CD4-positive, alpha-beta T cell (primary cell): ENCODE data around the gene CDH20. TPM values are rescaled to one million over a fixed set of nuclear protein-coding genes. Genes with fewer than 3 reads are reported as not detected.

Source experiments
- ATAC-seq: fragments of 200-7000 bp; cut with Tn5 transposase; one replicate; pipeline ENCODE4 v1.10.0; 2022; ENCODE audit warnings: mild to moderate bottlenecking; ENCODE audit not compliant: poor library complexity
- CTCF ChIA-PET: fragments of 350-600 bp; sonication (Branson Sonifier 250); formaldehyde crosslinking; loops from one replicate; lab custom pipeline; 2021; ENCODE audit warnings: antibody characterized with exemption, inconsistent platforms; lab: Charles Lee
- POLR2A ChIA-PET: fragments of 350-600 bp; sonication (Branson Sonifier 250); formaldehyde crosslinking; loops from one replicate; lab custom pipeline; 2021; ENCODE audit warnings: antibody characterized with exemption, inconsistent platforms; lab: Charles Lee
- DNase-seq, 14 experiments: peaks; one replicate each; pipeline ENCODE4 v3.0.0-alpha.2; 2013 to 2020; ENCODE audit warnings: mixed read lengths in 2 of 14
- H3K27ac ChIP-seq, 2 donors: one replicate each; pipeline versions ENCODE4 v1.5.1 to v1.7.0; 2013; ENCODE audit warnings: low read length in 2 of 2, low read depth in 1 of 2, mild to moderate bottlenecking in 1 of 2
- H3K27me3 ChIP-seq, 2 experiments: 1 replicate in 1 of 2; 2 replicates in 1 of 2; pipeline versions ENCODE4 v1.6.1 to v1.7.0; 2013; ENCODE audit warnings: low read length in 2 of 2, control low read depth in 1 of 2, mild to moderate bottlenecking in 1 of 2, moderate library complexity in 1 of 2; ENCODE audit not compliant: insufficient read depth in 2 of 2, control insufficient read depth in 1 of 2
- H3K36me3 ChIP-seq: one replicate; pipeline ENCODE4 v1.6.1; 2013; ENCODE audit warnings: low read length, control low read depth; ENCODE audit not compliant: insufficient read depth
- H3K4me1 ChIP-seq: one replicate; pipeline ENCODE4 v1.6.1; 2013; ENCODE audit warnings: low read length, control low read depth; ENCODE audit not compliant: insufficient read depth
- H3K4me3 ChIP-seq: one replicate; pipeline ENCODE4 v1.5.1; 2013; ENCODE audit warnings: mild to moderate bottlenecking, low read length, moderate library complexity
- H3K9me3 ChIP-seq, 2 experiments: 1 replicate in 1 of 2; 2 replicates in 1 of 2; pipeline versions ENCODE4 v1.6.1 to v1.7.0; 2013; ENCODE audit warnings: low read length in 2 of 2, mild to moderate bottlenecking in 2 of 2, control low read depth in 1 of 2, moderate library complexity in 1 of 2; ENCODE audit not compliant: control insufficient read depth in 1 of 2, insufficient read depth in 1 of 2
- H3K27ac Mint-ChIP-seq: one replicate; pipeline ENCODE4 v1.8.0; 2020; ENCODE audit warnings: mixed read lengths
- H3K27me3 Mint-ChIP-seq: one replicate; pipeline ENCODE4 v1.8.0; 2021; ENCODE audit warnings: mixed read lengths
- H3K36me3 Mint-ChIP-seq: one replicate; pipeline ENCODE4 v1.8.0; 2021; ENCODE audit warnings: low read depth, mixed read lengths
- H3K4me1 Mint-ChIP-seq: one replicate; pipeline ENCODE4 v1.8.0; 2021; ENCODE audit warnings: low read depth, mixed read lengths
- H3K4me3 Mint-ChIP-seq: one replicate; pipeline ENCODE4 v1.8.0; 2020; ENCODE audit warnings: mild to moderate bottlenecking, mixed read lengths
- H3K9me3 Mint-ChIP-seq: one replicate; pipeline ENCODE4 v1.8.0; 2020; ENCODE audit warnings: mixed read lengths
- intact Hi-C, 2 experiments: fragments of 100-400 bp; cut with DNase I in 1 of 2; cut with micrococcal nuclease in 1 of 2; formaldehyde crosslinking; loops; one replicate each; pipeline versions ENCODE4 v1.15.1 to v1.9.0; 2023 to 2025; cut with DNase I, micrococcal nuclease
- total RNA-seq, 174 experiments: library from RNA in 2 of 174; stranded (reverse) in 2 of 174; gene quantifications; one replicate each; pipeline ENCODE4 v1.2.3 and lab custom pipeline; 2021 to 2026
- TF ChIP-seq, protein P1 (sequence below): fragments of 200-600 bp; IDR thresholded peaks from one replicate; pipeline ENCODE4 v1.8.0; 2022; ENCODE audit warnings: antibody characterized with exemption, mild to moderate bottlenecking

The CDH20 gene
- total RNA-seq, 2 experiments from 2014 or later = 0.16 to 0.39 TPM

DNA sequence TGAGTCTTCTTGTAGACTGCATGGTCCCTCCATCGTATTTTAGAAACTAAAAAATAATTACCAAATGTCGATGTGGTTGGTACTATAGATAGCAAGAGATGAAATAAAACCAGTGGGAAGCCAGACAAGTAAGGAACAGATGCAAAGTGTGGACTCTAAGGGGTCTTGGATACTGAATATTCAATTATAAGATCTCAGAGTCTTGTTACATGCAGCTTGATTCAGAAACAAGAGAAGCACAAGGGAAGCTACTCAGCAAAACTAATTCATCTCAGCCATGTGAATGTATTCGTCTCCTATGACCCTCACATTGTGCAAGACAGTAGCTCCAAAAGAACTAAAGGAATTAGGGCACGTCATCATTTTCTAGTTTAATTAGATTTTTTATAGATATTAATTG lies 80.9 kb downstream of the CDH20 start:
- intact Hi-C loops = no loop called here
- ATAC-seq = no peak
- ChIA-PET CTCF (no interaction called here), POLR2A (no interaction called here)
- no peak for DNase-seq
- Mint-ChIP-seq H3K4me3 (no peak overlapping the region), H3K4me1 (no peaks in the 10 kb centered on the region), H3K27me3 (no peaks in the 10 kb centered on the region), H3K9me3 (no peaks in the 10 kb centered on the region), H3K36me3 (no peaks in the 10 kb centered on the region), H3K27ac (no peak overlapping the region)
- Histone ChIP-seq H3K27ac (no peak overlapping the region), H3K4me1 (no peaks in the 10 kb centered on the region), H3K4me3 (no peak overlapping the region), H3K9me3 (no peaks in the 10 kb centered on the region), H3K36me3 (no peaks in the 10 kb centered on the region), H3K27me3 (no peaks in the 10 kb centered on the region)
- TF ChIP-seq, protein P1, sequence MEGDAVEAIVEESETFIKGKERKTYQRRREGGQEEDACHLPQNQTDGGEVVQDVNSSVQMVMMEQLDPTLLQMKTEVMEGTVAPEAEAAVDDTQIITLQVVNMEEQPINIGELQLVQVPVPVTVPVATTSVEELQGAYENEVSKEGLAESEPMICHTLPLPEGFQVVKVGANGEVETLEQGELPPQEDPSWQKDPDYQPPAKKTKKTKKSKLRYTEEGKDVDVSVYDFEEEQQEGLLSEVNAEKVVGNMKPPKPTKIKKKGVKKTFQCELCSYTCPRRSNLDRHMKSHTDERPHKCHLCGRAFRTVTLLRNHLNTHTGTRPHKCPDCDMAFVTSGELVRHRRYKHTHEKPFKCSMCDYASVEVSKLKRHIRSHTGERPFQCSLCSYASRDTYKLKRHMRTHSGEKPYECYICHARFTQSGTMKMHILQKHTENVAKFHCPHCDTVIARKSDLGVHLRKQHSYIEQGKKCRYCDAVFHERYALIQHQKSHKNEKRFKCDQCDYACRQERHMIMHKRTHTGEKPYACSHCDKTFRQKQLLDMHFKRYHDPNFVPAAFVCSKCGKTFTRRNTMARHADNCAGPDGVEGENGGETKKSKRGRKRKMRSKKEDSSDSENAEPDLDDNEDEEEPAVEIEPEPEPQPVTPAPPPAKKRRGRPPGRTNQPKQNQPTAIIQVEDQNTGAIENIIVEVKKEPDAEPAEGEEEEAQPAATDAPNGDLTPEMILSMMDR = no peak

DNA sequence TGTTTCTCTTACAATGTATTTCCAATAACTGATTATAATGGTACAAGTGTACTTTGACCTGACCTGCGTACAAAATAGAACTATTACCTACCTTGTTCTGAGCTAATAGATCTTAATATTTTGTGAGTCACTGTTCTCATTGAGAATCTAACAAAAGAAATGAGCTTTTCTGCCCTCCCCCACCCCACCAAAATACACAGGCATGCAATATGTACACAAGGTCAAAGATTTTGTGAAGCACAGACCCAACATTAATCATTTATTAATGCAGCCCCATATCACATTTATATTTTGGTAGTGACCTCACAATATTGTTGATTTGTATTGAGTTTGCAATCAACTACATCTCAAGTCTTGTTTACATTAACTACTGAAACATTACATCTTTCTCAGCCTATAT lies 86.5 kb downstream of the CDH20 start:
- H3K4me1 Mint-ChIP-seq = no peaks in the 10 kb centered on the region
- H3K9me3 Mint-ChIP-seq = no peaks in the 10 kb centered on the region
- no peak overlapping the region for H3K4me3 Mint-ChIP-seq
- TF ChIP-seq, protein P1 = no peak
- Histone ChIP-seq H3K9me3 (no peaks in the 10 kb centered on the region), H3K27ac (no peak overlapping the region), H3K4me3 (no peak overlapping the region), H3K27me3 (no peaks in the 10 kb centered on the region), H3K4me1 (no peaks in the 10 kb centered on the region), H3K36me3 (no peaks in the 10 kb centered on the region)
- H3K27ac Mint-ChIP-seq = no peak overlapping the region
- CTCF ChIA-PET = no interaction called here
- no peaks in the 10 kb centered on the region for H3K27me3 Mint-ChIP-seq
- H3K36me3 Mint-ChIP-seq = no peaks in the 10 kb centered on the region
- no peak for ATAC-seq
- POLR2A ChIA-PET = no interaction called here
- intact Hi-C loops = no loop called here
- no peak for DNase-seq

DNA sequence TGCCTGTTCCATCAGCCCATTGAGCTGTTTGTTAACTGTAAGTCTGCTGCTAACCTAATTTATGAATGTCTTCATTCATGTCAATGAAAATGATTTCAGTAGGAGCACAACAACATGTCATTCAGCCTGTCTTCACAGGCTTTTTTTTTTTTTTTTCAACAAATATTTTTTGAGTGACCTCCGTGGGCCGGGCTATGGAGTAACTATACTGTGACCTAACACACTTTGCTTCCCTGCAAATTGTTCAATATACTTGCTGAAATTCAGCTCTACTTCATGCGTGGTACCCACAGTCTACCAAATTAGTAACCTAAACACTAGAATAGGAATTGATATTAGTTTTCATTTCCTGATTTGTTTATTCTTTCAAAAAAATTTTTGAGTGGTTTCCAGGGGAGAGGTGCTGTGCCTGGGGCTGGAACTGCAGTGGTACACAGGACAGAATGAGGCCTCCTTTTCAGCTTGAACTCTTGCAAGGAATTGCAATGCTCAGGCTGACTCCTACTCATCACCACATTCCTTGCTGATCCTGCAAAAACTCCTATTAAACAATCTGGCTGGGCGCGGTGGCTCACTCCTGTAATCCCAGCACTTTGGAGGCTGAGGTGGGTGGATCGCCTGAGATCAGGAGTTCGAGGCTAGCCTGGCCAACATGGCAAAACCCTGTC lies 87.1 kb downstream of the CDH20 start:
- DNase-seq (no peak), ATAC-seq (no peak)
- Histone ChIP-seq H3K36me3 (no peaks in the 10 kb centered on the region), H3K9me3 (no peaks in the 10 kb centered on the region), H3K27me3 (no peaks in the 10 kb centered on the region), H3K4me1 (no peaks in the 10 kb centered on the region), H3K4me3 (no peak overlapping the region), H3K27ac (no peak overlapping the region)
- H3K4me3 Mint-ChIP-seq = no peak overlapping the region
- no peaks in the 10 kb centered on the region for H3K36me3 Mint-ChIP-seq
- POLR2A ChIA-PET = no interaction called here
- TF ChIP-seq, protein P1 = no peak
- CTCF ChIA-PET = no interaction called here
- intact Hi-C loops = no loop called here
- no peaks in the 10 kb centered on the region for H3K27me3 Mint-ChIP-seq
- H3K4me1 Mint-ChIP-seq = no peaks in the 10 kb centered on the region
- H3K27ac Mint-ChIP-seq = no peak overlapping the region
- H3K9me3 Mint-ChIP-seq = no peaks in the 10 kb centered on the region
